ENCODE data around the gene ABHD17C.

GRCh38 chr15:80768158-80768557 is 73.0 kb downstream of the ABHD17C start:
- no peak for TF ChIP-seq CTCF (IDR thresholded peaks at IDR 0.05)
- TF ChIP-seq POLR2AphosphoS5 (IDR thresholded peaks at IDR 0.05), result no peak
- no peak for TF ChIP-seq EP300 (IDR thresholded peaks at IDR 0.05; ENCODE audit: low read depth)
- no peak for TF ChIP-seq POLR2A (IDR thresholded peaks at IDR 0.05)

All from transverse colon (tissue), 4 donors.